Left colon (tissue), 2 donors: ENCODE data around the gene PIK3CG. TPM values are rescaled to one million over a fixed set of nuclear protein-coding genes. Genes with fewer than 3 reads are reported as not detected.

ENCODE experiments used
- total RNA-seq, 2 donors: library from RNA; stranded (reverse); fragmentation: NEBNext Ultra II Directional; extraction: Animal tissue kit (Norgen Biotek cat#: 25700); gene quantifications; one replicate each; pipeline ENCODE4 v1.2.1, GENCODE V29; 2021
- donor health status: DM: no; HTN: no; CAD: no.
- donor health status: DM: yes; HTN: yes; CAD: no.

Gene PIK3CG
- total RNA-seq, 2 donors from 2014 or later: 3.6 to 5.9 TPM

Other genes starting within 250 kb of the PIK3CG start
- 10 to 100 TPM; 25.4 to 27.1 TPM for gene CCDC71L, start 204.1 kb upstream of the PIK3CG start, total RNA-seq
- 1 to 10 TPM; 6.6 to 9.6 TPM for gene PRKAR2B, start 179.4 kb downstream of the PIK3CG start, total RNA-seq